CD4-positive, alpha-beta T cell treated with Interleukin-21 for 1 hour (primary cell): ENCODE measurements around the gene HYAL3.
"Not testable (repeated sequence)": the region's sequence is repeated elsewhere in the genome, so short reads cannot be mapped to it uniquely, and the experiment has no call there.

ENCODE experiments used
- DNase-seq: peaks from one replicate; pipeline ENCODE4 v3.0.0-alpha.2; 2020

Gene HYAL3

GRCh38 chr3:50312041-50312440, 12.8 kb upstream of the HYAL3 start:
- DNase-seq, result not testable (repeated sequence)

GRCh38 chr3:50304601-50305000, 5.4 kb upstream of the HYAL3 start:
- DNase-seq, result no peak

GRCh38 chr3:50303013-50303815, 4.0 kb upstream of the HYAL3 start, which contains the start of gene HYAL1:
HYAL1 (minus strand) TSS chr3:50303574; CDS start chr3:50302956, 618 bp downstream.
- no peak for DNase-seq

- DNase-seq, result no peak
Measured at GRCh38 chr3:50302095-50303012, 3.1 kb upstream of the HYAL3 start.

- DNase-seq, result no peak
Measured at GRCh38 chr3:50300681-50301254, 1.6 kb upstream of the HYAL3 start.

- peak; percentile 24 for DNase-seq
Measured at GRCh38 chr3:50299929-50300680, 900 bp upstream of the HYAL3 start.

GRCh38 chr3:50299638-50299928, 378 bp upstream of the HYAL3 start:
- no peak for DNase-seq

GRCh38 chr3:50297896-50298725, 1.1 kb downstream of the HYAL3 start:
- DNase-seq, result no peak

GRCh38 chr3:50297384-50297775, 1.8 kb downstream of the HYAL3 start:
- DNase-seq, result no peak

- no peak for DNase-seq
Measured at GRCh38 chr3:50296721-50297383, 2.4 kb downstream of the HYAL3 start.

- no peak for DNase-seq
Measured at GRCh38 chr3:50295553-50296431, 3.4 kb downstream of the HYAL3 start.

GRCh38 chr3:50294492-50295403, 4.5 kb downstream of the HYAL3 start:
- DNase-seq, result no peak

- no peak for DNase-seq
Measured at GRCh38 chr3:50294089-50294488, 5.1 kb downstream of the HYAL3 start.

- DNase-seq, result no peak
Measured at GRCh38 chr3:50293079-50293801, 6.0 kb downstream of the HYAL3 start.

GRCh38 chr3:50292159-50293078, 6.8 kb downstream of the HYAL3 start, which contains the start of gene IFRD2:
IFRD2 (minus strand) TSS chr3:50292429; CDS start chr3:50292274, 155 bp downstream.
- DNase-seq, result peak; percentile 97

- no peak for DNase-seq
Measured at GRCh38 chr3:50290161-50290641, 9.0 kb downstream of the HYAL3 start.

GRCh38 chr3:50289130-50289529, 10.1 kb downstream of the HYAL3 start:
- no peak for DNase-seq
